Liver (tissue), 9 donors: ENCODE results near the gene DRAM2. TPM values are rescaled to one million over a fixed set of nuclear protein-coding genes. Genes with fewer than 3 reads are reported as not detected.
A peak's percentile ranks its signal among the peaks of the same experiment; 100 is the strongest.

Experiments
- DNase-seq: peaks from one replicate; pipeline ENCODE4 v3.0.0-alpha.2; 2017; ENCODE audit warnings: low spot score
- H3K27ac ChIP-seq, 2 donors: one replicate each; pipeline ENCODE4 v1.7.0; 2013; ENCODE audit warnings: inconsistent platforms in 2 of 2, low read length in 2 of 2, control low read depth in 1 of 2, low read depth in 1 of 2, mild to moderate bottlenecking in 1 of 2
- H3K27me3 ChIP-seq, 4 donors: one replicate each; pipeline versions ENCODE4 v1.6.1 to v1.7.0; 2013; ENCODE audit warnings: low read length in 3 of 4, inconsistent platforms in 1 of 4, mild to moderate bottlenecking in 1 of 4, moderate library complexity in 1 of 4; ENCODE audit not compliant: control insufficient read depth in 4 of 4, insufficient read depth in 4 of 4
- H3K36me3 ChIP-seq, 4 donors: one replicate each; pipeline versions ENCODE4 v1.6.1 to v1.7.0; 2013; ENCODE audit warnings: low read length in 3 of 4, mild to moderate bottlenecking in 3 of 4, low read depth in 1 of 4, moderate library complexity in 1 of 4; ENCODE audit not compliant: control insufficient read depth in 4 of 4, insufficient read depth in 3 of 4
- H3K4me1 ChIP-seq, 4 donors: one replicate each; pipeline versions ENCODE4 v1.6.1 to v1.7.0; 2013; ENCODE audit warnings: low read length in 3 of 4, mild to moderate bottlenecking in 3 of 4, moderate library complexity in 1 of 4; ENCODE audit not compliant: control insufficient read depth in 4 of 4, insufficient read depth in 4 of 4
- H3K4me3 ChIP-seq, 3 donors: one replicate each; pipeline versions ENCODE4 v1.6.1 to v1.7.0; 2013; ENCODE audit warnings: low read length in 3 of 3, control low read depth in 1 of 3, low read depth in 1 of 3, mild to moderate bottlenecking in 1 of 3
- H3K9ac ChIP-seq, 2 donors: one replicate each; pipeline ENCODE4 v1.7.0; 2013; ENCODE audit warnings: low read length in 2 of 2, mild to moderate bottlenecking in 2 of 2, moderate library complexity in 2 of 2, control low read depth in 1 of 2, low read depth in 1 of 2
- H3K9me3 ChIP-seq, 4 donors: one replicate each; pipeline versions ENCODE4 v1.6.1 to v1.7.0; 2013; ENCODE audit warnings: low read length in 3 of 4; ENCODE audit not compliant: control insufficient read depth in 4 of 4
- EGR1 ChIP-seq, 2 donors: IDR thresholded peaks; 2 replicates each; pipeline ENCODE4 v1.6.1; 2016 to 2018; ENCODE audit warnings: antibody characterized with exemption in 2 of 2, low read depth in 2 of 2
- FOXA1 ChIP-seq: IDR thresholded peaks from 2 replicates; pipeline ENCODE4 v1.6.1; 2016; ENCODE audit warnings: antibody characterized with exemption
- FOXA2 ChIP-seq: IDR thresholded peaks from 2 replicates; pipeline ENCODE4 v1.6.1; 2016; ENCODE audit warnings: antibody characterized with exemption
- GABPA ChIP-seq, 2 donors: IDR thresholded peaks in 1 of 2; conservative IDR thresholded peaks in 1 of 2; 2 replicates each; pipeline ENCODE4 v1.6.1; 2016; ENCODE audit warnings: antibody characterized with exemption in 2 of 2, mild to moderate bottlenecking in 1 of 2, moderate library complexity in 1 of 2
- HNF4A ChIP-seq, 2 donors: conservative IDR thresholded peaks; 2 replicates each; pipeline ENCODE4 v1.6.1; 2016; ENCODE audit warnings: antibody characterized with exemption in 2 of 2, mild to moderate bottlenecking in 2 of 2
- HNF4G ChIP-seq: IDR thresholded peaks from 2 replicates; pipeline ENCODE4 v1.6.1; 2016; ENCODE audit warnings: antibody characterized with exemption
- JUND ChIP-seq, 2 donors: IDR thresholded peaks; 2 replicates each; pipeline ENCODE4 v1.6.1; 2016; ENCODE audit warnings: antibody characterized with exemption in 2 of 2
- NR2F2 ChIP-seq: IDR thresholded peaks from 2 replicates; pipeline ENCODE4 v1.6.1; 2016; ENCODE audit warnings: antibody characterized with exemption
- RAD21 ChIP-seq, 2 donors: IDR thresholded peaks; 2 replicates each; pipeline ENCODE4 v1.6.1; 2016; ENCODE audit warnings: antibody characterized with exemption in 2 of 2, mild to moderate bottlenecking in 2 of 2
- RXRA ChIP-seq, 2 donors: IDR thresholded peaks; 2 replicates each; pipeline ENCODE4 v1.6.1; 2017 to 2018; ENCODE audit warnings: antibody characterized with exemption in 2 of 2, mild to moderate bottlenecking in 1 of 2
- SP1 ChIP-seq: IDR thresholded peaks from 2 replicates; pipeline ENCODE4 v1.6.1; 2018; ENCODE audit warnings: antibody characterized with exemption, mild to moderate bottlenecking
- YY1 ChIP-seq: IDR thresholded peaks from 2 replicates; pipeline ENCODE4 v1.6.1; 2016; ENCODE audit warnings: antibody characterized with exemption, mild to moderate bottlenecking
- WGBS: extraction: QIAGEN DNeasy Blood & Tissue Kit; methylation state at CpG from one replicate; pipeline ENCODE4 v1.1.7; 2013; 5-methylcytosine and 5-hydroxymethylcytosine counted together
- polyA plus RNA-seq, 2 donors: library from polyadenylated mRNA; stranded (reverse) in 1 of 2; unstranded in 1 of 2; fragments of 200-250 nt in 1 of 2; fragments of >200 nt in 1 of 2; fragmentation: Nextera tagmentation in 1 of 2; extraction: Ambion mirVana in 1 of 2; gene quantifications; one replicate each; pipeline versions ENCODE4 v1.2.1 to v1.2.3, GENCODE V29; 2013 to 2015
- total RNA-seq, 2 donors: library from RNA; depleted of rRNA; stranded (reverse); fragments of >200 nt; gene quantifications; one replicate each; pipeline ENCODE4 v1.2.3, GENCODE V29; 2014
- TF ChIP-seq, protein P1 (sequence below): fragments of 150-350 bp; IDR thresholded peaks from 2 replicates; pipeline ENCODE4 v1.5.1; 2017; ENCODE audit warnings: improper control_type of control experiment, low read depth, low read length; ENCODE audit not compliant: missing input control
- TF ChIP-seq, protein P2 (sequence below): IDR thresholded peaks from 2 replicates; pipeline ENCODE4 v1.6.1; 2016; ENCODE audit warnings: antibody characterized with exemption
- TF ChIP-seq, protein P3 (sequence below): IDR thresholded peaks from 2 replicates; pipeline ENCODE4 v1.6.1; 2016; ENCODE audit warnings: antibody characterized with exemption
- TF ChIP-seq, protein P4 (sequence below): IDR thresholded peaks from 2 replicates; pipeline ENCODE4 v1.6.1; 2016; ENCODE audit warnings: antibody characterized with exemption, mild to moderate bottlenecking
- TF ChIP-seq, protein P5 (sequence below): IDR thresholded peaks from 2 replicates; pipeline ENCODE4 v1.6.1; 2016; ENCODE audit warnings: antibody characterized with exemption
- donor health status: healthy.
- donor health status: healthy.
- donor health status: healthy.
- donor health status: healthy.
- donor health status: healthy.

Gene DRAM2
- total and polyA plus RNA-seq, 4 donors = 15.7 to 33.9 (median 19.8) TPM

DNA sequence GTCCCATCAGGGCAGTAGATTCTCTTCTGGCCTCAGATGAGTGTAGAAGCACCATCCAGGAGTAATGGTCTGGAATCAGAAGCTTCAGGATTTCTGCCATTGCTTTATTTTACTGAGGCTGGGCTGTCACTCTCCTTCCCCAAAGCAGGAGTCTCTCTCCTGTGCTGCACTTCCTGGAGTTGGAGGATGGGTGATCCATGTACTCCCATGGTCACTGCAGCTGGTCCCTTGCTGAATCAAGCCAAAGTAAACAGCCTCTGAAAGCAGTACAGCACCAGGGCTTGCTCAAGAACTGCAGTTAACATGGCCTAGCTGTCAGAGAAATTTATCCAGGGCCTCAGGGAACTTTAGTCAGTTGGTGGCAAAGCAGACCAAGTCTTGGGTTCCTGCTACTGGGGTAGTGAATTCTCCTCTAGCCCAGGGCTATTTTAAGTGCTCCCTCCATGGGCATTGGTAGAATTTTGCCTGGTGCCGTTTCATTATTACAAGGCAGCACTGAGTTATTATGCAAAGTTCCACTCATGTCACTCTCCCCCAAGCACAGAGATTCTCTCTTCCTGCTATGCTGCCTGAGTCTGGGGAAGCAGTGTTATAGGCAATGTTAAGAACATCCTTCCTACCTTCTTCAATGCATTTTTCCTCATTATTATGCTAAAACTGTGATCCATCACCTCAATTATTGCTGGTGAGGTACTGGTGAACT lies 29.5 kb downstream of the DRAM2 start:
- WGBS = 75% methylated on average over 1 of the region's 1 CpG
- Histone ChIP-seq H3K4me3 (no peak overlapping the region), H3K27me3 (no peaks in the 10 kb centered on the region), H3K36me3 (no peaks in the 10 kb centered on the region), H3K9me3 (peaks cover 0 to 6% (median 4%) of the 10 kb centered on the region in 4 donors), H3K4me1 (peaks cover 0 to 11% (median 5%) of the 10 kb centered on the region in 4 donors), H3K27ac (no peak overlapping the region), H3K9ac (no peak overlapping the region)
- peak; percentile 84 for TF ChIP-seq SP1
- TF ChIP-seq, protein P1, sequence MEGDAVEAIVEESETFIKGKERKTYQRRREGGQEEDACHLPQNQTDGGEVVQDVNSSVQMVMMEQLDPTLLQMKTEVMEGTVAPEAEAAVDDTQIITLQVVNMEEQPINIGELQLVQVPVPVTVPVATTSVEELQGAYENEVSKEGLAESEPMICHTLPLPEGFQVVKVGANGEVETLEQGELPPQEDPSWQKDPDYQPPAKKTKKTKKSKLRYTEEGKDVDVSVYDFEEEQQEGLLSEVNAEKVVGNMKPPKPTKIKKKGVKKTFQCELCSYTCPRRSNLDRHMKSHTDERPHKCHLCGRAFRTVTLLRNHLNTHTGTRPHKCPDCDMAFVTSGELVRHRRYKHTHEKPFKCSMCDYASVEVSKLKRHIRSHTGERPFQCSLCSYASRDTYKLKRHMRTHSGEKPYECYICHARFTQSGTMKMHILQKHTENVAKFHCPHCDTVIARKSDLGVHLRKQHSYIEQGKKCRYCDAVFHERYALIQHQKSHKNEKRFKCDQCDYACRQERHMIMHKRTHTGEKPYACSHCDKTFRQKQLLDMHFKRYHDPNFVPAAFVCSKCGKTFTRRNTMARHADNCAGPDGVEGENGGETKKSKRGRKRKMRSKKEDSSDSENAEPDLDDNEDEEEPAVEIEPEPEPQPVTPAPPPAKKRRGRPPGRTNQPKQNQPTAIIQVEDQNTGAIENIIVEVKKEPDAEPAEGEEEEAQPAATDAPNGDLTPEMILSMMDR = no peak
- TF ChIP-seq HNF4A (conservative IDR thresholded peaks at IDR 0.05) = peak in 1 of 2 donors; percentile 72
- peak; percentile 40 for TF ChIP-seq HNF4G
- peak; percentile 26 to 47 for TF ChIP-seq RXRA (IDR thresholded peaks at IDR 0.05)
- TF ChIP-seq, protein P2, sequence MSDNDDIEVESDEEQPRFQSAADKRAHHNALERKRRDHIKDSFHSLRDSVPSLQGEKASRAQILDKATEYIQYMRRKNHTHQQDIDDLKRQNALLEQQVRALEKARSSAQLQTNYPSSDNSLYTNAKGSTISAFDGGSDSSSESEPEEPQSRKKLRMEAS = no peak
- no peak for TF ChIP-seq EGR1 (IDR thresholded peaks at IDR 0.05; ENCODE audit: low read depth in 2 of 2)
- TF ChIP-seq, protein P3, sequence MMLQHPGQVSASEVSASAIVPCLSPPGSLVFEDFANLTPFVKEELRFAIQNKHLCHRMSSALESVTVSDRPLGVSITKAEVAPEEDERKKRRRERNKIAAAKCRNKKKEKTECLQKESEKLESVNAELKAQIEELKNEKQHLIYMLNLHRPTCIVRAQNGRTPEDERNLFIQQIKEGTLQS = no peak
- TF ChIP-seq NR2F2 = no peak
- peak; percentile 91 for TF ChIP-seq FOXA2
- TF ChIP-seq, protein P4, sequence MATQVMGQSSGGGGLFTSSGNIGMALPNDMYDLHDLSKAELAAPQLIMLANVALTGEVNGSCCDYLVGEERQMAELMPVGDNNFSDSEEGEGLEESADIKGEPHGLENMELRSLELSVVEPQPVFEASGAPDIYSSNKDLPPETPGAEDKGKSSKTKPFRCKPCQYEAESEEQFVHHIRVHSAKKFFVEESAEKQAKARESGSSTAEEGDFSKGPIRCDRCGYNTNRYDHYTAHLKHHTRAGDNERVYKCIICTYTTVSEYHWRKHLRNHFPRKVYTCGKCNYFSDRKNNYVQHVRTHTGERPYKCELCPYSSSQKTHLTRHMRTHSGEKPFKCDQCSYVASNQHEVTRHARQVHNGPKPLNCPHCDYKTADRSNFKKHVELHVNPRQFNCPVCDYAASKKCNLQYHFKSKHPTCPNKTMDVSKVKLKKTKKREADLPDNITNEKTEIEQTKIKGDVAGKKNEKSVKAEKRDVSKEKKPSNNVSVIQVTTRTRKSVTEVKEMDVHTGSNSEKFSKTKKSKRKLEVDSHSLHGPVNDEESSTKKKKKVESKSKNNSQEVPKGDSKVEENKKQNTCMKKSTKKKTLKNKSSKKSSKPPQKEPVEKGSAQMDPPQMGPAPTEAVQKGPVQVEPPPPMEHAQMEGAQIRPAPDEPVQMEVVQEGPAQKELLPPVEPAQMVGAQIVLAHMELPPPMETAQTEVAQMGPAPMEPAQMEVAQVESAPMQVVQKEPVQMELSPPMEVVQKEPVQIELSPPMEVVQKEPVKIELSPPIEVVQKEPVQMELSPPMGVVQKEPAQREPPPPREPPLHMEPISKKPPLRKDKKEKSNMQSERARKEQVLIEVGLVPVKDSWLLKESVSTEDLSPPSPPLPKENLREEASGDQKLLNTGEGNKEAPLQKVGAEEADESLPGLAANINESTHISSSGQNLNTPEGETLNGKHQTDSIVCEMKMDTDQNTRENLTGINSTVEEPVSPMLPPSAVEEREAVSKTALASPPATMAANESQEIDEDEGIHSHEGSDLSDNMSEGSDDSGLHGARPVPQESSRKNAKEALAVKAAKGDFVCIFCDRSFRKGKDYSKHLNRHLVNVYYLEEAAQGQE = no peak
- no peak for TF ChIP-seq JUND (IDR thresholded peaks at IDR 0.05)
- TF ChIP-seq GABPA (IDR thresholded peaks at IDR 0.05 in 1 of 2, conservative IDR thresholded peaks at IDR 0.05 in 1 of 2) = no peak
- TF ChIP-seq YY1 = peak; percentile 18
- TF ChIP-seq, protein P5, sequence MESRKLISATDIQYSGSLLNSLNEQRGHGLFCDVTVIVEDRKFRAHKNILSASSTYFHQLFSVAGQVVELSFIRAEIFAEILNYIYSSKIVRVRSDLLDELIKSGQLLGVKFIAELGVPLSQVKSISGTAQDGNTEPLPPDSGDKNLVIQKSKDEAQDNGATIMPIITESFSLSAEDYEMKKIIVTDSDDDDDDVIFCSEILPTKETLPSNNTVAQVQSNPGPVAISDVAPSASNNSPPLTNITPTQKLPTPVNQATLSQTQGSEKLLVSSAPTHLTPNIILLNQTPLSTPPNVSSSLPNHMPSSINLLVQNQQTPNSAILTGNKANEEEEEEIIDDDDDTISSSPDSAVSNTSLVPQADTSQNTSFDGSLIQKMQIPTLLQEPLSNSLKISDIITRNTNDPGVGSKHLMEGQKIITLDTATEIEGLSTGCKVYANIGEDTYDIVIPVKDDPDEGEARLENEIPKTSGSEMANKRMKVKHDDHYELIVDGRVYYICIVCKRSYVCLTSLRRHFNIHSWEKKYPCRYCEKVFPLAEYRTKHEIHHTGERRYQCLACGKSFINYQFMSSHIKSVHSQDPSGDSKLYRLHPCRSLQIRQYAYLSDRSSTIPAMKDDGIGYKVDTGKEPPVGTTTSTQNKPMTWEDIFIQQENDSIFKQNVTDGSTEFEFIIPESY = no peak
- peak in 1 of 2 donors; percentile 63 for TF ChIP-seq RAD21 (IDR thresholded peaks at IDR 0.05)
- TF ChIP-seq FOXA1 = peak; percentile 93
- no peak for DNase-seq
